KMS-11 (cell line): Measurements from ENCODE around the gene MALAT1.
A peak's percentile ranks its signal among the peaks of the same experiment; 100 is the strongest.

Source experiments
- H2AFZ ChIP-seq: fragments of 200-600 bp; sonication (generic); 2 replicates; pipeline ENCODE4 v1.6.1; 2016; ENCODE audit warnings: antibody characterized with exemption, mixed run types, low read depth
- H3K27ac ChIP-seq: fragments of 200-600 bp; sonication (generic); 2 replicates; pipeline ENCODE4 v1.6.1; 2016; ENCODE audit warnings: mild to moderate bottlenecking, mixed run types
- H3K27me3 ChIP-seq: fragments of 200-600 bp; sonication (generic); 2 replicates; pipeline ENCODE4 v1.6.1; 2017; ENCODE audit warnings: mild to moderate bottlenecking, low read depth, mixed run types, moderate library complexity; ENCODE audit not compliant: insufficient read depth
- H3K36me3 ChIP-seq: fragments of 200-600 bp; sonication (generic); 2 replicates; pipeline ENCODE4 v1.6.1; 2017; ENCODE audit warnings: mild to moderate bottlenecking, mixed run types; ENCODE audit not compliant: insufficient read depth
- H3K4me1 ChIP-seq: fragments of 200-600 bp; sonication (generic); 2 replicates; pipeline ENCODE4 v1.6.1; 2016; ENCODE audit warnings: mild to moderate bottlenecking, low read depth, mixed run types; ENCODE audit not compliant: poor library complexity, severe bottlenecking
- H3K4me2 ChIP-seq: fragments of 200-600 bp; sonication (generic); 2 replicates; pipeline ENCODE4 v1.7.0; 2016; ENCODE audit warnings: mild to moderate bottlenecking, mixed run types
- H3K4me3 ChIP-seq: fragments of 200-600 bp; sonication (generic); IDR thresholded peaks from 2 replicates; pipeline ENCODE4 v1.6.1; 2017; ENCODE audit warnings: low read depth, low read length, mixed read lengths; ENCODE audit not compliant: insufficient read depth
- H3K79me2 ChIP-seq: fragments of 200-600 bp; sonication (generic); 2 replicates; pipeline ENCODE4 v1.6.1; 2016; ENCODE audit warnings: low read depth, mixed run types; ENCODE audit not compliant: insufficient read depth
- H3K9ac ChIP-seq: fragments of 200-600 bp; sonication (generic); 2 replicates; pipeline ENCODE4 v1.6.1; 2016; ENCODE audit warnings: mild to moderate bottlenecking, mixed run types
- H4K20me1 ChIP-seq: fragments of 200-600 bp; sonication (generic); 2 replicates; pipeline ENCODE4 v1.6.1; 2016; ENCODE audit warnings: mild to moderate bottlenecking, mixed run types; ENCODE audit not compliant: insufficient read depth
- CTCF ChIP-seq: fragments of 200-600 bp; sonication (generic); conservative IDR thresholded peaks from 2 replicates; pipeline ENCODE4 v1.6.1; 2017; ENCODE audit warnings: low read depth, mild to moderate bottlenecking, antibody characterized with exemption, low read length, moderate library complexity, mixed read lengths

Gene MALAT1

GRCh38 chr11:65541093-65541982, 42.5 kb downstream of the MALAT1 start:
- Histone ChIP-seq H2AFZ (peak overlapping the region; percentile 89), H3K4me1 (peaks cover 19% of the 10 kb centered on the region), H4K20me1 (no peaks in the 10 kb centered on the region), H3K4me3 (no peak overlapping the region), H3K27ac (peak overlapping the region; percentile 53; the same call in 1 of the 2 replicates), H3K27me3 (no peaks in the 10 kb centered on the region), H3K4me2 (peak overlapping the region; percentile 81), H3K9ac (peak overlapping the region; percentile 55; the same call in 1 of the 2 replicates), H3K79me2 (no peaks in the 10 kb centered on the region), H3K36me3 (no peaks in the 10 kb centered on the region)
- peak; percentile 25; the same call in 1 of the 2 replicates for TF ChIP-seq CTCF

GRCh38 chr11:65542738-65543390, 44.0 kb downstream of the MALAT1 start:
- H3K4me2 ChIP-seq, result no peak overlapping the region
- H3K9ac ChIP-seq, result no peak overlapping the region

GRCh38 chr11:65545853-65546216, 47.0 kb downstream of the MALAT1 start:
- Histone ChIP-seq H2AFZ (no peak overlapping the region), H3K4me2 (peak overlapping the region; percentile 33; the same call in 1 of the 2 replicates), H3K27ac (no peak overlapping the region), H3K36me3 (no peaks in the 10 kb centered on the region), H3K4me1 (peaks cover 17% of the 10 kb centered on the region), H4K20me1 (no peaks in the 10 kb centered on the region), H3K9ac (no peak overlapping the region), H3K79me2 (no peaks in the 10 kb centered on the region), H3K4me3 (no peak overlapping the region), H3K27me3 (no peaks in the 10 kb centered on the region)
- no peak for TF ChIP-seq CTCF

More at GRCh38 chr11:65542738-65543390, 44.0 kb downstream of the MALAT1 start:
- no peaks in the 10 kb centered on the region for H3K79me2 ChIP-seq
- H3K4me1 ChIP-seq, result peaks cover 8% of the 10 kb centered on the region
- no peak overlapping the region for H2AFZ ChIP-seq
- H4K20me1 ChIP-seq, result no peaks in the 10 kb centered on the region
- no peak for TF ChIP-seq CTCF
- no peak overlapping the region for H3K4me3 ChIP-seq
- no peaks in the 10 kb centered on the region for H3K27me3 ChIP-seq
- H3K36me3 ChIP-seq, result no peaks in the 10 kb centered on the region
- no peak overlapping the region for H3K27ac ChIP-seq

GRCh38 chr11:65546217-65546958, 47.5 kb downstream of the MALAT1 start:
- no peaks in the 10 kb centered on the region for H3K27me3 ChIP-seq

More at GRCh38 chr11:65546217-65546958, 47.5 kb downstream of the MALAT1 start:
- H4K20me1 ChIP-seq, result no peaks in the 10 kb centered on the region
- H3K4me1 ChIP-seq, result peaks cover 19% of the 10 kb centered on the region
- H3K27ac ChIP-seq, result no peak overlapping the region
- peak overlapping the region; percentile 33; the same call in 1 of the 2 replicates for H3K4me2 ChIP-seq
- no peaks in the 10 kb centered on the region for H3K79me2 ChIP-seq
- TF ChIP-seq CTCF, result no peak
- no peak overlapping the region; the same call in 1 of the 2 replicates for H2AFZ ChIP-seq
- H3K4me3 ChIP-seq, result no peak overlapping the region
- H3K9ac ChIP-seq, result no peak overlapping the region
- no peaks in the 10 kb centered on the region for H3K36me3 ChIP-seq
